Retinal pigment epithelial cell (primary cell): ENCODE results near the gene MED27.
"Not testable (repeated sequence)": the region's sequence is repeated elsewhere in the genome, so short reads cannot be mapped to it uniquely, and the experiment has no call there.

ENCODE experiments used
- DNase-seq: peaks from one replicate; pipeline ENCODE4 v3.0.0-alpha.2; 2010; ENCODE audit warnings: low read depth
- H3K4me3 ChIP-seq: 2 replicates; pipeline ENCODE4 v1.5.1; 2011; ENCODE audit warnings: mild to moderate bottlenecking, low read length, control low read depth, moderate library complexity
- TF ChIP-seq, protein P1 (sequence below): conservative IDR thresholded peaks from 2 replicates; pipeline ENCODE4 v1.5.1; 2011; ENCODE audit warnings: low read depth, low read length, control low read depth, inconsistent platforms

MED27 gene

DNA sequence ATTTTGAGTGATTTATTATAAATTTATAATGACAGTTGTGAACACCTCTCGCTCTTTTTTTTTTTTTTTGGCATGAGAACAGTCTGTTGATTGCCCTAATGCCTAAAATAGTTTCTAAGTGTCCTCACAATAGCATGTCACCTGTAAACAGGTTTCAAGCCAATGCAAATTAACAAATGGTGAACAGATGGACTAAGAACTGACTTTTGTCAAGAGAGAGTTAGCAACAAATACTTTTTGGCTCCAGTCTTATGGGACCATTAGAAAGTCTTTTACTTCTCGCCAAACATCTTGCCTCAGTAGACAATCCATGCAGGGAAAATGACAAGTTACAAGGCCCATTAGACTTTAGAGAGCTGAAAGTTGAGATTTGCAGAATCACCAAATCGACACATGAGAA lies 67.8 kb downstream of the MED27 start:
- no peak for DNase-seq
- TF ChIP-seq, protein P1, sequence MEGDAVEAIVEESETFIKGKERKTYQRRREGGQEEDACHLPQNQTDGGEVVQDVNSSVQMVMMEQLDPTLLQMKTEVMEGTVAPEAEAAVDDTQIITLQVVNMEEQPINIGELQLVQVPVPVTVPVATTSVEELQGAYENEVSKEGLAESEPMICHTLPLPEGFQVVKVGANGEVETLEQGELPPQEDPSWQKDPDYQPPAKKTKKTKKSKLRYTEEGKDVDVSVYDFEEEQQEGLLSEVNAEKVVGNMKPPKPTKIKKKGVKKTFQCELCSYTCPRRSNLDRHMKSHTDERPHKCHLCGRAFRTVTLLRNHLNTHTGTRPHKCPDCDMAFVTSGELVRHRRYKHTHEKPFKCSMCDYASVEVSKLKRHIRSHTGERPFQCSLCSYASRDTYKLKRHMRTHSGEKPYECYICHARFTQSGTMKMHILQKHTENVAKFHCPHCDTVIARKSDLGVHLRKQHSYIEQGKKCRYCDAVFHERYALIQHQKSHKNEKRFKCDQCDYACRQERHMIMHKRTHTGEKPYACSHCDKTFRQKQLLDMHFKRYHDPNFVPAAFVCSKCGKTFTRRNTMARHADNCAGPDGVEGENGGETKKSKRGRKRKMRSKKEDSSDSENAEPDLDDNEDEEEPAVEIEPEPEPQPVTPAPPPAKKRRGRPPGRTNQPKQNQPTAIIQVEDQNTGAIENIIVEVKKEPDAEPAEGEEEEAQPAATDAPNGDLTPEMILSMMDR = no peak
- no peak overlapping the region for H3K4me3 ChIP-seq

DNA sequence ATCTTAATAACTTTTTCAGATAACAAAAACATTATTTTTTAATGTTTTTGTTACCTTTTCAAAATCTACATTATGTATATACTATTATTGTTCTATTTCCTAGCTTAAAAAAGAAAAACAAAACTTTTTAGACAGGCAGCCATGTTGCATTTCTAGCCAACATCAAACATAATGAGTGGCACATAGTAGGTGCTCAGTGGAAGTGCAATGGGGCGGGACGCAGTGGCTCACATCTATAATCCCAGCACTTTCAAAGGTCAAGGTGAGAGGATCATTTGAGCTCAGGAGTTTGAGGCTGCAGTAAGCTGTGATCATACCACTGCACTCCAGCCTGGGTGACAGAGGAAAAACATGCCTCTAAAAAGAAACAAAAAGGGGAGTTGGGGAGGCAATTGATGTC lies 68.4 kb downstream of the MED27 start:
- H3K4me3 ChIP-seq = no peak overlapping the region

DNA sequence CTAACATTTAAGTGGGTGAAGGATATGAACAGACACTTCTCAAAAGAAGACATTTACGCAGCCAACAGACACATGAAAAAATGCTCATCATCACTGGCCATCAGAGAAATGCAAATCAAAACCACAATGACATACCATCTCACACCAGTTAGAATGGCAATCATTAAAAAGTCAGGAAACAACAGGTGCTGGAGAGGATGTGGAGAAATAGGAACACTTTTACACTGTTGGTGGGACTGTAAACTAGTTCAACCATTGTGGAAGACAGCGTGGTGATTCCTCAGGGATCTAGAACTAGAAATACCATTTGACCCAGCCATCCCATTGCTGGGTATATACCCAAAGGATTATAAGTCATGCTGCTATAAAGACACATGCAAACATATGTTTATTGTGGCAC lies 69.5 kb downstream of the MED27 start:
- not testable (repeated sequence) for H3K4me3 ChIP-seq, DNase-seq

More for the DNA sequence above, 68.4 kb downstream of the MED27 start:
- TF ChIP-seq, protein P1 = no peak
- DNase-seq = no peak

DNA sequence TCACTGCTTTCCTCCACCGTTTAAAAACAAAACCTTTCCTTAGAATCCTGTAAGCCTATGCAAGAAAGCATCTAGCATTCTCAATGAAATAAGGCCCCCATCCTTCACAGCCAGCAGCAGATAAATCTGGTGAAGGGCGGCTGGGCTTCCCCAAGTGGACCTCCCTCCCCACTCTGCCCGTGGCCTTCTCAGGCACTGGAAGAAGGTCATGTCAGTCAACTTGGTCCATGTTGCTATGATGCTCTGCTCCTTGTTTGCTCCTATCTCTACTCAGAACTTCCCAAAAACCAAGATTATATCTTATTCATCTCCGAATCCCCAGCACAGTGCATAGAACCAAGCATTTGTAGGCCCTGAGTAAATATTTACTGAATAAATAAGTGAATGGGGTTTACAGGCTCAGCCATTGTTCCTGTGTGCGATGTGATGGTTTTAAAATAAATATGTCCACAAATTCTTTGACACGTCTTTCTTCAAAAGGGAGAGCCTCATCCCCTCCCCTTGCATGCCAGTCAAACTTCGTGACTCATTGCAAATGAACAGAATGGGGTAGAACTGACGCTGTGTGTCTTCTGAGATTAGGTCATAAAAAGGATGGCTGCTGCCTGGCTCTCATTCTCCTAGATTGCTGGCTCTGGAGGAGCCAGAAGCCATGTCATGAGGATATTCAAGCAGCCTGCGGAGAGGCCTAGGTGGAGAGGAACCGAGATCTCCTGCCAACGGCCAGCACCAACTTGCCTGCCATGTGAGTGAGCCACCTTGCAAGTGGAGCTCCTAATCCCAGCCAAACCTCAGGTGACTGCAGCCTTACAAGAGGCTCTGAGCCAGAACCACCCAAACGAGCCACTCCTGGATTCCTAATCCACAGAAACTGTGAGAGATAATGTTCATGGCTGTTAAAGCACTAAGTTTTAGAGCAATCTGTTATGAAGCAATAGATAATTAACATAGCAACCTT lies 70.5 kb downstream of the MED27 start:
- H3K4me3 ChIP-seq = no peak overlapping the region
- TF ChIP-seq, protein P1 = no peak
- DNase-seq = no peak

DNA sequence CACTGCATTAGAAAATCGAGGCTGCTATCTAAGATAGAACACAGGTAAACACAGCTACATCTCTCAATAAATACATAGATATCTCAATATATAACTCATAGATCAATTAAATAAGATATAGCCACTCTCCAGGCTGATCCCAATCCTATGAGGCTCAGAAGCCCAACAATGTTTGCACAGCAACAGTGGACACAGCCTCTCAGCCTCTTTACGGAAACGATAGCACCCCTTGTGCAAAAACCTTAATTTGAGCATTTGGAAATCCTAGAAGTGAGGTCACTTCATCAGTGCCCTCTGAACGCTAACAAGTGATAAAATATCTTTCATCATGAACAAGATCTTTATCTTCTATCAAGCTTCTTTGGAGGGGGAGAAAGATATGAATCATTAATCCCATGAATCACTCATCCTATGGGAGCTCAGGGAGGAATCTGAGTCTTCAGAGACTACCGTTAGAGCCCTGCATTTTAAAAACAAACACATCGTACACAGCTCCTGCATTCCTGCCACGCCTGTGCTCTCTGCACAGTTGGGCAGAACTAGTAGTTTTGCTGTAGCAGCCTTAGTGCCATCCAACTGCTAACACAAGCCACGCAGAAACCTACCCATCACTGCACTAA lies 71.4 kb downstream of the MED27 start:
- DNase-seq = peak; percentile 30
- TF ChIP-seq, protein P1 = no peak
- no peak overlapping the region for H3K4me3 ChIP-seq

DNA sequence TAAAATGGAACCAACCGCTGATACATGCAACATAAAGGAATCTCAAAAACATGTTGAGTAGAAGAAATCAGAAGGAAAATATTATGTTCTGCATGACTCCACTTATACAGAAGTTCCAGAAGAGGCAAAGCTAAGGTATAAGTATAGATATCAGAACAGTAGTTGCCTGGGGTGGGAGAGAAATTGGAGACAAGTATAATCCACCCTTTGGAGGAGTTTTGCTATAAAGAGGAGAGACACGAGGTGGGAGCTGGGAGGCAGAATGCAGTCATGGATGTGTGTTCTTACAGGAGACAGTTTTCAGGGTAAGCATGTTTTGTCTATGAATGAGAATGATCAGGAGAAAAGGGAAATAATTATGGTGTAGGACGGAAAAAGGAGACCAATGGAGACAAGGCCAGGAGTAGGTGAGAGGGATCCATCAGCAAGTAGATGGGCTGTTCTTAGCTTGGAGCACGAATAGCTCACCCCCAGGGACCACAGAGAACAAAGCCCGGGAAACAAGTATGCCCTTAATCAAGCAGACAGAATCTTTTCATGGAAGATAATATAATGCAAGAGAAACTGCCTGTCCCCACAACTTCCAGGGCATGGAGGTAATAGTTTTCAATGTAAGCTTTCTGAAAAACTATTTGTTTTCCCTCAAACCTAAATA lies 72.2 kb downstream of the MED27 start:
- DNase-seq = no peak
- no peak overlapping the region for H3K4me3 ChIP-seq
- TF ChIP-seq, protein P1 = no peak

DNA sequence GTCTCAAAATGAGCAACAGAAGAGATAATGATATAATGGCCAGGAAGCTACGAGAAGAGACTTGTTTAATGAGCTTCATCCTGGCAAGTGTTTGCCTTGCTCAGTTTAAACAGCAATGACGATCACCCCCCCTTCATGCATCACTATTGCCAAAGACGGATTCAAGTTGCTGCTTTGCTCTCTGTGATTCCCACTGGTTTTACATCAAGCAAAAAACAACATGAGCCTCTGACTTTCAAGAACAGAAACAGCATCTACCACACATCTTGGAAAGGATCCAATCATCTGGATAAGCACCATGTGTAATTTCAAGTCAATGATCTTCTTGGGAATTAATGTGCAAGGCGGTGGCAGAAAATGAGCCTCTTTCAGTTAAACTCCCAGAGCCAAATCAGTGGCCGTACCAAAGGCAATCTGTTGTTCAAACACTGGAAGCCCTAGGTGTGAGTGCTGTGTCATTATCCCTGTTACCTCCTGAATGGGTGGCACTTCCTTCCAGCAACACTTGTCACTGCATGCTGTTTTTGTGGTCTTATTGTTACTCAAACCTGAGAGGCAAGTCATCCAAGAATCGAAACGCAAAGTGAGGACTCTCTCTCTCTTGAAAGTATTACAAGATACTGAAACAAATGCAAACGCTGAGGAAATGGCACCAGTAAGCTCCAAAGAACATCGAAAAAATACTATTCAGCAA lies 72.8 kb downstream of the MED27 start:
- no peak overlapping the region for H3K4me3 ChIP-seq
- DNase-seq = peak; percentile 39
- TF ChIP-seq, protein P1 = no peak
